H1 (cell line): Measurements from ENCODE around the gene ABHD10. TPM values are rescaled to one million over a fixed set of nuclear protein-coding genes. Genes with fewer than 3 reads are reported as not detected.

Experiments
- CTCF ChIA-PET: fragments of 300-600 bp; sonication (Branson Sonifier 250); formaldehyde crosslinking; loops from one replicate; lab custom pipeline; 2021; ENCODE audit not compliant: partially characterized antibody; lab: Charles Lee
- POLR2A ChIA-PET: fragments of 300-600 bp; sonication (Branson Sonifier 250); formaldehyde crosslinking; loops from one replicate; lab custom pipeline; 2021; ENCODE audit warnings: inconsistent platforms; ENCODE audit not compliant: partially characterized antibody; lab: Charles Lee
- DNase-seq, 2 experiments: peaks; one replicate each; pipeline versions ENCODE4 v3.0.0 to v3.0.0-alpha.2; 2010 to 2022; ENCODE audit warnings: low spot score in 2 of 2, low read depth in 1 of 2, mixed read lengths in 1 of 2
- FAIRE-seq: peaks from 2 replicates; lab custom pipeline; 2011; peaks lifted over from hg19 to GRCh38; lab: Jason Lieb, UNC
- H2AFZ ChIP-seq: 2 replicates; pipeline ENCODE4 v1.8.1; 2012; ENCODE audit warnings: low read length, inconsistent platforms
- H2AK5ac ChIP-seq: 2 replicates; pipeline ENCODE4 v1.6.1; 2013; ENCODE audit warnings: low read depth, low read length
- H2BK120ac ChIP-seq: replicated peaks from 2 replicates; pipeline ENCODE3; 2013; ENCODE audit warnings: low read depth, low read length, inconsistent platforms
- H2BK12ac ChIP-seq: 2 replicates; pipeline ENCODE4 v1.6.1; 2013; ENCODE audit warnings: low read depth, low read length
- H2BK15ac ChIP-seq: 2 replicates; pipeline ENCODE4 v1.6.1; 2013; ENCODE audit warnings: low read length
- H2BK20ac ChIP-seq: 2 replicates; pipeline ENCODE4 v1.6.1; 2013; ENCODE audit warnings: low read length
- H2BK5ac ChIP-seq: 2 replicates; pipeline ENCODE4 v1.6.1; 2013; ENCODE audit warnings: low read depth, low read length
- H3K14ac ChIP-seq: 2 replicates; pipeline ENCODE4 v1.6.1; 2013; ENCODE audit warnings: inconsistent platforms; ENCODE audit not compliant: insufficient read length
- H3K18ac ChIP-seq: 2 replicates; pipeline ENCODE4 v1.6.1; 2013; ENCODE audit warnings: low read length; ENCODE audit errors: extremely low read depth
- H3K23ac ChIP-seq: 2 replicates; pipeline ENCODE4 v1.6.1; 2013; ENCODE audit warnings: inconsistent platforms; ENCODE audit not compliant: insufficient read length
- H3K23me2 ChIP-seq: 2 replicates; pipeline ENCODE4 v1.6.1; 2013; ENCODE audit warnings: low read depth, low read length
- H3K27ac ChIP-seq: 2 replicates; pipeline ENCODE4 v1.6.1; 2011; ENCODE audit warnings: low read depth, low read length, inconsistent platforms
- H3K27me3 ChIP-seq, 4 experiments: replicated peaks in 1 of 4; 1 replicate in 1 of 4; 2 replicates in 3 of 4; pipeline versions ENCODE4 v1.6.1 to v1.8.1; 2011 to 2013; ENCODE audit warnings: low read length in 3 of 4, mild to moderate bottlenecking in 3 of 4, inconsistent platforms in 2 of 4, mixed read lengths in 2 of 4, moderate library complexity in 1 of 4; ENCODE audit not compliant: control insufficient read depth in 3 of 4, insufficient read depth in 3 of 4; ENCODE audit errors: extremely low read depth in 1 of 4
- H3K36me3 ChIP-seq, 4 experiments: 2 replicates each; pipeline versions ENCODE4 v1.6.1 to v1.8.1; 2011 to 2013; ENCODE audit warnings: mild to moderate bottlenecking in 4 of 4, low read length in 3 of 4, moderate library complexity in 2 of 4, control low read depth in 1 of 4, inconsistent platforms in 1 of 4; ENCODE audit not compliant: insufficient read depth in 4 of 4, control insufficient read depth in 2 of 4
- H3K4ac ChIP-seq: replicated peaks from 2 replicates; pipeline ENCODE3; 2013; ENCODE audit warnings: low read length, low read depth, mixed read lengths, inconsistent platforms; ENCODE audit not compliant: insufficient read length
- H3K4me1 ChIP-seq, 4 experiments: replicated peaks in 1 of 4; 1 replicate in 1 of 4; 2 replicates in 3 of 4; pipeline versions ENCODE4 v1.6.1 to v1.8.1; 2011 to 2013; ENCODE audit warnings: low read length in 3 of 4, inconsistent platforms in 2 of 4, mixed read lengths in 1 of 4; ENCODE audit not compliant: insufficient read depth in 4 of 4, control insufficient read depth in 3 of 4
- H3K4me2 ChIP-seq, 2 experiments: 2 replicates each; pipeline versions ENCODE4 v1.6.1 to v1.8.1; 2011 to 2013; ENCODE audit warnings: low read depth in 2 of 2, low read length in 2 of 2, control low read depth in 1 of 2, inconsistent platforms in 1 of 2, mild to moderate bottlenecking in 1 of 2; ENCODE audit not compliant: insufficient read depth in 1 of 2
- H3K4me3 ChIP-seq, 4 experiments: fragments of 200-600, 300-600 bp in 1 of 4; sonication (generic), shearing (Covaris generic), sonication (Bioruptor Twin) in 1 of 4; 2 replicates each; pipeline versions ENCODE4 v1.5.1 to v1.8.1; 2011 to 2016; ENCODE audit warnings: low read length in 4 of 4, low read depth in 3 of 4, control low read depth in 2 of 4, inconsistent platforms in 2 of 4, mild to moderate bottlenecking in 2 of 4, mixed read lengths in 1 of 4, moderate library complexity in 1 of 4; ENCODE audit not compliant: insufficient read depth in 2 of 4; ENCODE audit errors: extremely low read depth in 1 of 4
- H3K56ac ChIP-seq: replicated peaks from 2 replicates; pipeline ENCODE3; 2013; ENCODE audit warnings: low read depth, mild to moderate bottlenecking, mixed read lengths, low read length, inconsistent platforms; ENCODE audit not compliant: insufficient read length
- H3K79me1 ChIP-seq: 2 replicates; pipeline ENCODE4 v1.6.1; 2013; ENCODE audit warnings: low read depth, low read length, control low read depth
- H3K79me2 ChIP-seq, 2 experiments: 2 replicates each; pipeline versions ENCODE4 v1.6.1 to v1.8.1; 2012 to 2013; ENCODE audit warnings: low read length in 2 of 2, mild to moderate bottlenecking in 2 of 2, inconsistent platforms in 1 of 2; ENCODE audit not compliant: insufficient read depth in 2 of 2, control insufficient read depth in 1 of 2
- H3K9ac ChIP-seq, 4 experiments: replicated peaks in 1 of 4; 1 replicate in 1 of 4; 2 replicates in 3 of 4; pipeline versions ENCODE4 v1.6.1 to v1.8.1; 2011 to 2013; ENCODE audit warnings: low read depth in 3 of 4, low read length in 3 of 4, control low read depth in 2 of 4, mild to moderate bottlenecking in 2 of 4, moderate library complexity in 2 of 4, inconsistent platforms in 1 of 4; ENCODE audit errors: extremely low read depth in 1 of 4
- H3K9me3 ChIP-seq, 2 experiments: 2 replicates each; pipeline versions ENCODE4 v1.6.1 to v1.8.1; 2012 to 2013; ENCODE audit warnings: mild to moderate bottlenecking in 2 of 2, moderate library complexity in 2 of 2, control low read depth in 1 of 2, inconsistent platforms in 1 of 2, low read depth in 1 of 2, low read length in 1 of 2, mixed read lengths in 1 of 2; ENCODE audit not compliant: insufficient read depth in 2 of 2
- H4K20me1 ChIP-seq, 2 experiments: replicated peaks in 1 of 2; 2 replicates each; pipeline versions ENCODE3 to v1.8.1; 2011 to 2013; ENCODE audit warnings: inconsistent platforms in 2 of 2, low read length in 2 of 2, mild to moderate bottlenecking in 1 of 2; ENCODE audit not compliant: insufficient read depth in 2 of 2, control insufficient read depth in 1 of 2
- H4K5ac ChIP-seq: 2 replicates; pipeline ENCODE4 v1.6.1; 2013; ENCODE audit warnings: low read length, low read depth, mixed read lengths, inconsistent platforms; ENCODE audit not compliant: insufficient read length
- H4K8ac ChIP-seq: 2 replicates; pipeline ENCODE4 v1.8.0; 2013; ENCODE audit warnings: mild to moderate bottlenecking, moderate library complexity, low read length, inconsistent platforms; ENCODE audit not compliant: insufficient read depth; ENCODE audit errors: extremely low read depth
- H4K91ac ChIP-seq: replicated peaks from 2 replicates; pipeline ENCODE3; 2013; ENCODE audit warnings: low read length, mixed read lengths, inconsistent platforms; ENCODE audit not compliant: insufficient read length
- BCL11A ChIP-seq, 2 experiments: IDR thresholded peaks; one replicate each; pipeline ENCODE4 v1.6.1; 2011; ENCODE audit warnings: low read depth in 2 of 2, low read length in 2 of 2, mild to moderate bottlenecking in 2 of 2
- CEBPB ChIP-seq: IDR thresholded peaks from 2 replicates; pipeline ENCODE4 v1.6.1; 2012; ENCODE audit warnings: low read depth, low read length
- CTBP2 ChIP-seq: IDR thresholded peaks from 2 replicates; pipeline ENCODE4 v1.7.0; 2011; ENCODE audit warnings: borderline replicate concordance, mild to moderate bottlenecking, moderate library complexity, mixed read lengths, low read length; ENCODE audit not compliant: insufficient read depth, insufficient read length
- EZH2 ChIP-seq: fragments of 200-600 bp; sonication (generic); IDR thresholded peaks from 2 replicates; pipeline ENCODE4 v1.7.1; 2012; ENCODE audit warnings: low read depth, mild to moderate bottlenecking, moderate library complexity, low read length, inconsistent platforms; ENCODE audit not compliant: severe bottlenecking
- HDAC2 ChIP-seq, 2 experiments: fragments of 300-600 bp in 1 of 2; sonication (generic) in 1 of 2; IDR thresholded peaks; 2 replicates each; pipeline ENCODE4 v1.6.1; 2011 to 2012; ENCODE audit warnings: low read depth in 2 of 2, low read length in 2 of 2, mild to moderate bottlenecking in 2 of 2, moderate library complexity in 2 of 2, borderline replicate concordance in 1 of 2, inconsistent platforms in 1 of 2
- KDM5A ChIP-seq: fragments of 200-600 bp; IDR thresholded peaks from 2 replicates; pipeline ENCODE4 v1.7.1; 2012; ENCODE audit warnings: mild to moderate bottlenecking, low read length, inconsistent platforms, mixed read lengths
- POLR2AphosphoS5 ChIP-seq: IDR thresholded peaks from 2 replicates; pipeline ENCODE4 v1.6.1; 2011; ENCODE audit warnings: low read depth, low read length
- POU5F1 ChIP-seq: IDR thresholded peaks from 2 replicates; pipeline ENCODE4 v1.6.1; 2011; ENCODE audit warnings: low read depth, mild to moderate bottlenecking, low read length, moderate library complexity
- SAP30 ChIP-seq: fragments of 300-600 bp; sonication (generic); IDR thresholded peaks from 2 replicates; pipeline ENCODE4 v1.7.1; 2012; ENCODE audit warnings: low read length, moderate library complexity, mild to moderate bottlenecking, inconsistent platforms; ENCODE audit not compliant: insufficient read depth, insufficient replicate concordance
- SP4 ChIP-seq: IDR thresholded peaks from 2 replicates; pipeline ENCODE4 v1.6.1; 2012; ENCODE audit warnings: low read length, inconsistent platforms
- TAF7 ChIP-seq: optimal IDR thresholded peaks from 2 replicates; pipeline ENCODE3; 2011; ENCODE audit warnings: low read depth, mild to moderate bottlenecking, inconsistent platforms, low read length, moderate library complexity, borderline replicate concordance
- WGBS, 2 experiments: shearing (Covaris generic) in 1 of 2; methylation state at CpG; one replicate each; pipeline versions ENCODE4 v1.1.6 to v1.1.7; 2013 to 2015; ENCODE audit warnings: low lambda C conversion rate in 2 of 2, mixed read lengths in 2 of 2, inconsistent platforms in 1 of 2, low coverage in 1 of 2, missing lambda C conversion rate in 1 of 2; ENCODE audit not compliant: insufficient replicate concordance in 2 of 2, insufficient coverage in 1 of 2, insufficient read length in 1 of 2; ENCODE audit errors: extremely low coverage in 1 of 2, missing lambda C conversion rate in 1 of 2; 5-methylcytosine and 5-hydroxymethylcytosine counted together
- polyA plus RNA-seq, 7 experiments: library from polyadenylated mRNA; depleted of rRNA in 3 of 7; stranded (reverse) in 5 of 7; unstranded in 2 of 7; fragments of >200 nt in 5 of 7; fragments of 200-250 nt in 2 of 7; gene quantifications; 1 replicate in 5 of 7; 2 replicates in 1 of 7; 4 replicates in 1 of 7; pipeline versions ENCODE4 v1.2.1 to v1.2.3, GENCODE V29; 2011 to 2013; ENCODE audit warnings: missing spikeins in 2 of 7, mixed read lengths in 2 of 7
- total RNA-seq: library from RNA; stranded (reverse); fragmentation: NEBNext Ultra II Directional; extraction: Animal tissue kit (Norgen Biotek cat#: 25700); gene quantifications from 2 replicates; pipeline ENCODE4 v1.2.1, GENCODE V29; 2021
- TF ChIP-seq, protein P1 (sequence below): IDR thresholded peaks from 2 replicates; pipeline ENCODE4 v1.6.1; 2012; ENCODE audit warnings: inconsistent platforms
- TF ChIP-seq, protein P2 (sequence below): IDR thresholded peaks from 2 replicates; pipeline ENCODE4 v1.6.1; 2011; ENCODE audit warnings: low read depth, mild to moderate bottlenecking, low read length; ENCODE audit not compliant: insufficient read depth

ABHD10 gene
- total and polyA plus RNA-seq, 2 of the 8 experiments (the other 6 are each of a cell fraction or from before 2014, with no cell fraction given): 10.9 to 24.6 TPM

DNA sequence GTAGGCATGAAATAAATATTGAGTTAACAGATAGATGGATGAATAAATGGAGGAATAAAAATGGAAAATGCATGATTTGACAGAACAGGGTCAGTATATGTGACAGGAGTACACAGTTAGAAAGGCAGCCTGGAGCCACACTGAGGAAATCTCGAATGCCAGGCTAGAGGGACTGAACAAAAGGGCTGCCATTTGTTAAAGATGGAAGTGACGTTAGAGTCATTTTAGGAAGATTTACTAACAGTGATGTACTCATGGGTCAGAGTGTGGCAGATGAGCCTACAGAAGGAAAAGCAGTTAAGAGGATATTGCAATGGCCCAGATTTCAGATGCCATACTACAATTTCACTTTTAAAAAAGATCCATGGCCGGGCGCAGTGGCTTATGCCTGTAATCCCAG lies 48.3 kb downstream of the ABHD10 start:
- WGBS, 2 experiments: 95% methylated on average over 4 of the region's 4 CpGs; no CpG with 5 or more reads in 1 of the 2 experiments
- TF ChIP-seq, protein P1, sequence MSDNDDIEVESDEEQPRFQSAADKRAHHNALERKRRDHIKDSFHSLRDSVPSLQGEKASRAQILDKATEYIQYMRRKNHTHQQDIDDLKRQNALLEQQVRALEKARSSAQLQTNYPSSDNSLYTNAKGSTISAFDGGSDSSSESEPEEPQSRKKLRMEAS: no peak
- TF ChIP-seq HDAC2 (IDR thresholded peaks at IDR 0.05; ENCODE audit: borderline replicate concordance in 1 of 2, low read depth in 2 of 2, low read length in 2 of 2) (no peak), KDM5A (no peak), POLR2AphosphoS5 (no peak), SP4 (no peak), TAF7 (no peak), BCL11A (IDR thresholded peaks at IDR 0.05; ENCODE audit: low read depth in 2 of 2, low read length in 2 of 2) (no peak), CEBPB (no peak), EZH2 (no peak), POU5F1 (no peak), SAP30 (no peak), CTBP2 (no peak)
- TF ChIP-seq, protein P2, sequence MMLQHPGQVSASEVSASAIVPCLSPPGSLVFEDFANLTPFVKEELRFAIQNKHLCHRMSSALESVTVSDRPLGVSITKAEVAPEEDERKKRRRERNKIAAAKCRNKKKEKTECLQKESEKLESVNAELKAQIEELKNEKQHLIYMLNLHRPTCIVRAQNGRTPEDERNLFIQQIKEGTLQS: no peak

More for the DNA sequence above, 48.3 kb downstream of the ABHD10 start:
- H4K8ac ChIP-seq: no peak overlapping the region
- no peak overlapping the region for H2BK5ac ChIP-seq
- H3K27ac ChIP-seq: no peak overlapping the region
- POLR2A ChIA-PET: no interaction called here
- H3K27me3 ChIP-seq: no peaks in the 10 kb centered on the region
- FAIRE-seq (no peak), DNase-seq (no peak)
- H3K4ac ChIP-seq: no peak overlapping the region
- H3K4me2 ChIP-seq: no peak overlapping the region
- H3K79me2 ChIP-seq: no peaks in the 10 kb centered on the region
- H2BK15ac ChIP-seq: no peak overlapping the region
- H3K9me3 ChIP-seq: peaks cover under 1 to 1% of the 10 kb centered on the region in 2 experiments; a peak in 3 of 4 replicates
- CTCF ChIA-PET: interaction anchor here (1.2 to 1.5 kb wide), 2 partner anchors 14 to 45 kb away, joined by 3 to 8 read pairs; no protein-coding TSS in a partner anchor
- H3K79me1 ChIP-seq: no peaks in the 10 kb centered on the region
- H2AFZ ChIP-seq: no peak overlapping the region
- H2BK120ac ChIP-seq: no peak overlapping the region
- no peaks in the 10 kb centered on the region for H3K36me3 ChIP-seq
- no peaks in the 10 kb centered on the region for H3K23me2 ChIP-seq
- H4K5ac ChIP-seq: no peak overlapping the region
- no peak overlapping the region for H3K9ac ChIP-seq
- H3K56ac ChIP-seq: no peak overlapping the region
- no peak overlapping the region for H3K14ac ChIP-seq
- no peaks in the 10 kb centered on the region for H3K4me1 ChIP-seq
- no peak overlapping the region for H2AK5ac ChIP-seq
- H2BK20ac ChIP-seq: no peak overlapping the region
- H3K18ac ChIP-seq: no peak overlapping the region
- H4K20me1 ChIP-seq: no peaks in the 10 kb centered on the region
- H3K4me3 ChIP-seq: no peak overlapping the region
- H4K91ac ChIP-seq: no peak overlapping the region
- H3K23ac ChIP-seq: no peak overlapping the region
- H2BK12ac ChIP-seq: no peak overlapping the region
